Stimulated activated CD4-positive, alpha-beta T cell treated with anti-CD3 and anti-CD28 coated beads, Interleukin-4, amount 100 ng/mL, for 48 hours (primary cell): ENCODE results near the gene NR6A1.

Source experiments
- DNase-seq, 2 donors: peaks; one replicate each; pipeline ENCODE4 v3.0.0-alpha.2; 2020; ENCODE audit warnings: low read depth in 2 of 2

NR6A1 gene

GRCh38 chr9:124490004-124490403 lies 281.1 kb downstream of the NR6A1 start:
- no peak for DNase-seq

GRCh38 chr9:124489222-124489621 lies 281.9 kb downstream of the NR6A1 start:
- no peak for DNase-seq

GRCh38 chr9:124488641-124489210 lies 282.4 kb downstream of the NR6A1 start:
- no peak for DNase-seq

GRCh38 chr9:124487260-124488182 lies 283.6 kb downstream of the NR6A1 start:
- DNase-seq, result no peak

GRCh38 chr9:124486778-124487259 lies 284.3 kb downstream of the NR6A1 start:
- no peak for DNase-seq

- no peak for DNase-seq
Observed at GRCh38 chr9:124485936-124486335, 285.2 kb downstream of the NR6A1 start.

- DNase-seq, result no peak
Observed at GRCh38 chr9:124485201-124485600, 285.9 kb downstream of the NR6A1 start.

GRCh38 chr9:124483481-124483880 lies 287.6 kb downstream of the NR6A1 start:
- no peak for DNase-seq

GRCh38 chr9:124482431-124483031 lies 288.6 kb downstream of the NR6A1 start:
- DNase-seq, result no peak

GRCh38 chr9:124481115-124481514 lies 290.0 kb downstream of the NR6A1 start:
- no peak for DNase-seq

GRCh38 chr9:124480621-124480981 lies 290.5 kb downstream of the NR6A1 start:
- no peak for DNase-seq

- DNase-seq, result no peak
Observed at GRCh38 chr9:124479947-124480620, 291.0 kb downstream of the NR6A1 start.

- no peak for DNase-seq
Observed at GRCh38 chr9:124479371-124479770, 291.7 kb downstream of the NR6A1 start.

GRCh38 chr9:124478354-124478753 lies 292.8 kb downstream of the NR6A1 start:
- DNase-seq, result no peak

GRCh38 chr9:124477648-124478285 lies 293.3 kb downstream of the NR6A1 start:
- DNase-seq, result no peak

- DNase-seq, result no peak
Observed at GRCh38 chr9:124477211-124477647, 293.9 kb downstream of the NR6A1 start.

GRCh38 chr9:124475868-124476690 lies 295.0 kb downstream of the NR6A1 start:
- no peak for DNase-seq

GRCh38 chr9:124475158-124475867 lies 295.8 kb downstream of the NR6A1 start:
- no peak for DNase-seq

GRCh38 chr9:124474151-124474550 lies 297.0 kb downstream of the NR6A1 start:
- DNase-seq, result no peak

GRCh38 chr9:124473310-124473709 lies 297.8 kb downstream of the NR6A1 start:
- DNase-seq, result no peak
